Measurements from ENCODE around the gene ZNF488.

The ZNF488 gene

GRCh38 chr10:47381427-47382379, 2.4 kb downstream of the ZNF488 start:
- DNase-seq: no peak

DNA sequence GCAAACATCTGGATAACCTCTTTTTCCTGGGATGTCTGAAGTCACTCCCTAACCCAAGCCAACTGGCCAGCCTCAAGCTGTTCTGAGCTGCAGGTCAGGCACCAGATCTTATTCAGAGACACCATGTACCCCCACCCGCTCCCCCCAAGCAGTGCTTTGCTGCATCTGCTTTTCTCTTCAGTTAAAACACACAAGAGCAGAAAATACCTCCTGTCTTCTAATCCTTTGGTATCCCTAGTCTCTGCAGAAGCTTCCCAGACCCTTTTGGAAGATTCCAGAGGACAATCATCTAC, 3.0 kb downstream of the ZNF488 start:
- DNase-seq: no peak

DNA sequence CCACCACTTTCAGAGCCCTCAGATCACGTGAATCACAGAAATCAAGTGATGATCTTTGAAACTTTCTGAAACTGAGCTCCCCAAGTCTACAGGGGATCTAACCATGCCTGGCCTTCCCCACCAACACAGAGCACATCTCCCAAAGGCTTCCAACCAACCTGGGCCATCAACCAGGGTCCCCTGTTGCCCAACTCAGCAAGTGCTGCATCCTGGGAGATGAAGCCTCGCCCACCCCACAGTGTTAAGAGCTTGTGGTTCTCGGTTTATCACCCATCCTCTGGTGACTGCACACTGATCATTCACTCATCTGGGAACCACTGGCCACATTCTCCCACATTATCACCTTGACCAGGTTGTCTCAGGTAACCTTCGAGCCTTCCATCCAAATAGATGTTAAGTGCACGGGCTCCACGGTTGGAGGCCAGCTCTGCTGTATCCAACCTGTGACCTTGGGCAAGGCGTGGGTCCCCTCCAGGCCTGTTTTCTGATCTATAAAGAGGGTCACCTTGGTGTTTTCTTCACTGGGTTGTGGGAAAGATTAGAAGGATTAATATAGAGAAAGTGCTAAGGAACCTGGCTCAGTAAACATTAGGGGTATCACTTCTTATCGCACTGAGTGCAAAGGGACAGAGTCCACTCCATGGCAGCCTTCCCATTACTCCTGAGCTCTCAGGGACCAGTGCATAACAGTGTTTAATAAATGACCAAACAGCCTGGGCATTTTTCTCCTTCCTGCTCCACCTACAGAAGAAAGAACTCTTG, 3.6 kb downstream of the ZNF488 start:
- DNase-seq: no peak

DNA sequence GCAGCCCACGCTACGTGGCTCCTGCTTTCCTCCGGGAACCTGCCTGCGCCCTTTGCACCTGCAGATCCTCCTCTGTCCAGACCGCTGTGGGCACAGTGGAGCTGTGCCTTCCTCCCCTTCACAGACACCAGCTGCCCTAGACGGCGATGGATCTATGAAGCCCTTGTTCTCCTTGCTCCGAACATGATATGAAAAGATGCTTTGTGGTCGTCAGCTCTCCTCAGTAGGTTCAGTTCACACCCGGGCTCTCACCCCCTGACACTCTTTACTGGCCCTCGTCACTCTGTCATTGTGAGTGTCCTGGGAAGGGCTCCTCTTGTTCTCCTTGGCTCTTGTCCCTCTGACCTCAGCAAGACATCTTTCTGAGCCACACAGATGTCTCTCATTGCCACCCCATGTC, 4.2 kb downstream of the ZNF488 start:
- no peak for DNase-seq

- no peak for DNase-seq
Measured at GRCh38 chr10:47379445-47379785, 4.7 kb downstream of the ZNF488 start.

GRCh38 chr10:47378606-47379444, 5.3 kb downstream of the ZNF488 start:
- no peak for DNase-seq

DNA sequence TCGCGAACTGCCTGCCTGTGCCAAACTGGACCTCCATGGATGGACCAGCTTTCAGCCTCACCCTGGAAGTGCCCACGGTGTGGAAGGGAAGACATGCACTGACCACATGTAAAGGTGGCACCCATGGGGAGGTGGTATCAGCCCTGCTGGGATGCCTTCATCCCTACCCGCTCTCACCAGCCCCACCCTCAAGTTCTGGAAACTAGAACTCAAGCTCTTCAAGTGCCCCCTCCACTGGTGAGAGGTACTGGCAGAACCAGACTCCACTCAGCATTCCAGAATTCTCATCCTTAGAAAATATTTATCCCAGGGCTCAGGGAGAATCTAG, 5.9 kb downstream of the ZNF488 start:
- no peak for DNase-seq

DNA sequence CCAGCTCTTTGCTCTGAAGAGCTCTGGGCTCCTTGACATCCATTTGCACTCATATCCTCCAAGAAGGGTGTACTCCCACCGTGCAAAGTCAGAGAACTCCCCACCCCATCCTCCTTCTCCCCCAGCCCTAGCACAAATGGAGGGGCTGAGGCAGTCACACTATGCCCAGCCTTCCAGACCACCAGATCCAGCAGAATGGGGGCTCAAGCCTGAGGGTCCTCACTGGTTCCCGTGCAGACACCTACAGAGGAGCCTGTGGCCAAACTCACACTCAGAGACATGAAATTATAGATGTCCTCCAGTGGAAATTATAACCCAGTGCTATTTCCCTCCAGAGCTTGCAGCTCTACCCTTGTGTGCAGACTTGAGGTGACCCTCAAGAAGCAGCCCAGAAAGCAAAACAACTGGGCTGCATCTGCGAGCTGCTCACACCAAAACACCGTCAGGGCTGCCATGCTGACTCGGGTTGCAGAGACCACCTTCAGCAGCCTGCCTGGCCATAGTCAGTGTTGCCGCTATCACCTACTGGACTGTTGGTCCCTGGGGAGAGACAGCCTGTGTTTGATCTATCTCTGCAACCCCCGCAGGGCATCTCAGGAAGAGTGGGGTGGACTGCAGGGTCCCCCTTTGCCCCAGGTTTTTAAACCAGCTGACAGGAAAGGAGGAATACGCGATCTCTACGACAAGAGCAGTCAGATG, 7.4 kb downstream of the ZNF488 start:
- DNase-seq: no peak

- DNase-seq: no peak
Measured at GRCh38 chr10:47374611-47375536, 9.2 kb downstream of the ZNF488 start.

- DNase-seq: no peak
Measured at GRCh38 chr10:47372726-47373125, 11.4 kb downstream of the ZNF488 start.

- DNase-seq: no peak
Measured at GRCh38 chr10:47371629-47372485, 12.2 kb downstream of the ZNF488 start.

DNA sequence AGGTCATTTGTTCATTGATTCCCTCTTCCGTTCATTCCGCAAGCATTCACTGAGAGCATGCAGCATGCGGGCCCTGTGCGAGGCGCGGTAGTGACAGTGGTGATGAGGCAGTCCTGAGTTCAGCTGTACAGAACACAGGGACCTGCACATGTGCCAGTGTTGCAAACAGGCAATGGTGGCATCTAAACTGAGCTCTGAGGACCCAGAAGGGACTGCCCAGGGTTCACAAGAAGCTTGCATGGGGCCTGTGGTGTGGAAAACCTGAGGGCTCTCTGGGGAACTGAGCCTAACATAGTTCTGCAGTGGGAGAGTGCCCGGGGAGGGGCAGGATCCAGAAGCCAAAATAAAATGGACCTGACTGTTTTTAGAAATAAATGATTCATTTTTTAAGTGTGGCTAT, 13.2 kb downstream of the ZNF488 start:
- no peak for DNase-seq

DNA sequence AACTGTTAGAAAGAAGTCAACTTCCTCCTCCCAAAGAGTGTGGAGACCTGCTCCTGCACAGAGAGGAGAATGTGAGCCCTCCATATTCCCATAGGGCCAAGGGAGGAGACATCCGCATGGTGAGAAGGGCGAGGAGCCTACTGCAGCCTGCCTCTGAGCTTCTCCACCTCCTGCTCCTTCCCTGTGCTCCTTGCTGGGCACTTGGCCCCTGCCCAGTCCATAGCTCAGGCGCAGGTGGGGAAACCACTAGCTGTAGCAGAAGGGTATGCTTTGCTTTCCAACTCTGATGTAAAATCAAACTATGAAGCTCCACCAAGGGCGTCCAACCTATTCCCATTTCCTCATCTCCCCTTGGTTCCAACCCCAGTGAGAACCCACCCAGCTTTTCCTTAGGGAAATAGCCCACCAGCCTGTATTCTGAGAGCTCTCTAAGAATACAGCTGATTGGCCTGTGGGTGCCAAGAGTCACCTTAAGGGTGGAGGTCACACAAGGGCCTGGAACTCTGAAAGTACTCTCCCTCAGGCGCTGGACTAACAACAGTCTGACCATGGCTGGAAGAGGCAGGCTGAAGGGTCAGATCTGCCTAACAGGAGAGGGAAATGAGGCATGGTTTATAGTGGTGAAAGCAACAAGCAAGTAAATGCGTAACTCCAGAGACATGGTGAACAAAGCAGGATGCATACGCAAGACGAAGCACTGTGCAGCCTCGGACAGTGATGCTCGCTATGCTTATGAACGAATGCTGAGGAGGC, 13.9 kb downstream of the ZNF488 start:
- DNase-seq: no peak

- no peak for DNase-seq
Measured at GRCh38 chr10:47369251-47369894, 14.7 kb downstream of the ZNF488 start.

DNA sequence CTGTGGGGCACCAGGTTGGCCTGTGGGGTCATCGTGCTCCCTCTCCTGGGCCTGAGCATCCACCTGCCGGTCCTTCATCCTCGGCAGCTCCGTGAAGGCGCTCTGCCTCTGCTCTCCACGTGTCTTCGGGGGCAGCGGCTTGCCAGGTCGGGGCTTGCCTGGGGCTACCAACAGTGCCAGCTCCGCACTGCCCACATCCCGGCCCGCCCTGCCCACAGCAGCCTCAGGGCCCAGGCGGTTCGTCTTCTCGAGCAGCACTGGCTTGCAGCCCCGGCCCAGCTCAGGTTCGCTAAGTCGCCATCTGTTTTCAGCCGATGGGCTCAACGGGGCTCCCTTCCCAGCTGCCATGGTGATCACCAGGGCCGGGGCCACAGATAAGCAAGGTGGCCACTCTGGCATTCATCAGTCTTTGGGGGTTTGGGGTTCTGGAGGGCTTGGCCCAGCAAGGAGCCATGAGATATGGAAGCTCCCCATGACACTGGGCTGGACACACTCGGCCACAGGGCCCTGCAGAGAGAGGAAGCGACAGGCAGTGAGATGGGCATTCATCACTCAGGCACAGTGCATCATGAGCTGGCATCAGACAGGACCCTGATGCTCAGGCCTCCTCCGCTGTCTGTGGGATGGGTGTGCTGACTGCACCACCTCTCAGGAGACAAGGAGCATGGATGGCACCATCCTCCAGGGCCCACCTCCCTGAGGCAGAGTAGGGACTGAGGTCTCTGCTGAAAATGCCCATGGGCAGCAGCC, 15.5 kb downstream of the ZNF488 start:
- no peak for DNase-seq

GRCh38 chr10:47367646-47368045, 16.4 kb downstream of the ZNF488 start:
- DNase-seq: no peak

GRCh38 chr10:47366731-47367460, 17.2 kb downstream of the ZNF488 start:
- DNase-seq: no peak

- no peak for DNase-seq
Measured at GRCh38 chr10:47366181-47366631, 17.9 kb downstream of the ZNF488 start.
